IPS-11a (cell line): ENCODE measurements around the gene C9orf85.
"Not testable (repeated sequence)": the region's sequence is repeated elsewhere in the genome, so short reads cannot be mapped to it uniquely, and the experiment has no call there.

Source experiments
- H3K4me3 ChIP-seq: one replicate; pipeline ENCODE4 v1.5.1; 2013; ENCODE audit warnings: low read depth, low read length, control low read depth

The C9orf85 gene

GRCh38 chr9:71987471-71988371 lies 76.3 kb downstream of the C9orf85 start:
- no peak overlapping the region for H3K4me3 ChIP-seq

DNA sequence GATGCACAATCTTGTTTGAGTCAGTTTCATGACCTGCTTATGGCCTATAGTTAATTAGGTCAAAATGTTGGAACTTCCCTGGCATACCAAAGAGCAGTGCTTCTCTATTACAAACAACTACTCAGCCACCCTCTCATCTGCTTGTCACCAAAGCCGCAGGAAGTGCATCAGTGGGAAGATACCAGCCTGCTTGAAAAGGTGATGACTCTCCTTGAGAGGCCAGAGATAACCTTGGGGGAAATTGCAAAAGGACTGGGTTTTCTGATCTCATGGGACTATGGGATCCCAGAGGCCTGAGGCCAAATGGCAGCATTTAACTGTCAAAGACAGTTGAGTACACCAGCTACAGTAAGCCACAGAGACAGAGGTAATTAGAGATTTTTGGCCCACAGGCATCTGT lies 79.0 kb downstream of the C9orf85 start:
- H3K4me3 ChIP-seq: no peak overlapping the region

DNA sequence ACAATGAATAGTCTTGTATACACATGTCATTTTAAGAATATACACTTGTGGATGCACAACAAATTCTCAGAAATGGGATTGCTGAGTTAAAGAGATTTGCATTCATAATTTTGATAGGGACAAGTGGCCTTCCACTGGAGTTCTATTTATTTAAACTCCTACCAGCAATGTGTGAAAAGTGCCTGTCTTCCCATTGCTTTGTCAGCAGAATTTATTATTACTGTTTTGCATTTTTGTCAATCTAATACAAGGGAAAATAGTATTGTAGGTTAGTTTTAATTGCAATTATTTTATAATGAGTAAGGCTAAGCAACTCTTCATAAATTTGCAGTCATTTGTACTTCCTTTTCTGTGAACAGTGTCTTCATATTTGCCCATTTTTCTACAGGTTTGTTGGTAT lies 94.0 kb downstream of the C9orf85 start:
- H3K4me3 ChIP-seq: no peak overlapping the region

DNA sequence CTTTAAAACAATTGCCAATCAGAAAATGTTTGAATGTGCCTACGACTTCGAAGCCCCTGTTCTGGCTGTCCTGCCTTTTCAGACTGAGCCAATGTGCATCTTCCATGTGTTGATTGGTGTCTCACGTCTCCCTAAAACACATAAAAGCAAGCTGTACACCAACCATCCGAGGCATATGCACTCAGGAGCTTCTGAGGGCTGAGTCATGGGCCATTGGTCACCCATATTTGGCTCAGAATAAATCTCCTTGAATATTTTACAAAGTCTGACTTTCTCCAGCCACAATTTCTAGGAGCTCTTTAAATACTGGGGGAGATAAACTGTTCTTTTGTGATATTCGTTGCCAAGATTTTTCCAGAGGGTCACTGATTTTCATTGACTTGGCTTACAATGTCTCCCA lies 95.1 kb downstream of the C9orf85 start:
- H3K4me3 ChIP-seq: no peak overlapping the region

GRCh38 chr9:72007726-72008125 lies 96.3 kb downstream of the C9orf85 start:
- not testable (repeated sequence) for H3K4me3 ChIP-seq

- H3K4me3 ChIP-seq: no peak overlapping the region
Measured at GRCh38 chr9:72012646-72013045, 101.2 kb downstream of the C9orf85 start.

DNA sequence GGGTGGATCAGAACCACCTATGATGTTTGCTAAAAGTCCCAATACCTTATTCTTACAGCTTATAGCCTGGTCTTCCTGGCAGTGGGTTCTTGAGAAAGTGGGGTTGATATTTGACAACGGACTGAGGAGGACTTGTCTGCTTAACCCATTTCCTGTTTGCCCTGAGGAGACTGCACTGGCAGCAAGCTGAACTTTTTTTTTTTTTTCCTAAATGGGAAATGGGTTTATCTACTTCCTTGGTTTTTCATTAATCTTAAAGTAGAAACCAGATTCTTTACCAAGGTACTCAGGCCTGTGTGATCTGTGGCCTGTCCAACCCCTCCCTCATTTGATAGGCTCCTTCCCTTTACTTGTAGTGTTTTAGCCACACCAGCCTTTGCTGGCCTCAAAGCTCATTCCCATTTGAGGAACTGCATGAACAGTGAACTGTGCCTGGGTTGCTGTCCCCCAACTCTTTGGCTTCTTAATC lies 101.9 kb downstream of the C9orf85 start:
- H3K4me3 ChIP-seq: no peak overlapping the region

GRCh38 chr9:72022841-72023240 lies 111.4 kb downstream of the C9orf85 start:
- H3K4me3 ChIP-seq: no peak overlapping the region
